H1 (cell line): Measurements from ENCODE around the gene CCPG1. TPM values are rescaled to one million over a fixed set of nuclear protein-coding genes. Genes with fewer than 3 reads are reported as not detected.

Experiments used
- CTCF ChIA-PET: fragments of 300-600 bp; sonication (Branson Sonifier 250); formaldehyde crosslinking; loops from one replicate; lab custom pipeline; 2021; ENCODE audit not compliant: partially characterized antibody; lab: Charles Lee
- POLR2A ChIA-PET: fragments of 300-600 bp; sonication (Branson Sonifier 250); formaldehyde crosslinking; loops from one replicate; lab custom pipeline; 2021; ENCODE audit warnings: inconsistent platforms; ENCODE audit not compliant: partially characterized antibody; lab: Charles Lee
- DNase-seq, 2 experiments: peaks; one replicate each; pipeline versions ENCODE4 v3.0.0 to v3.0.0-alpha.2; 2010 to 2022; ENCODE audit warnings: low spot score in 2 of 2, low read depth in 1 of 2, mixed read lengths in 1 of 2
- FAIRE-seq: peaks from 2 replicates; lab custom pipeline; 2011; peaks lifted over from hg19 to GRCh38; lab: Jason Lieb, UNC
- H2AFZ ChIP-seq: 2 replicates; pipeline ENCODE4 v1.8.1; 2012; ENCODE audit warnings: low read length, inconsistent platforms
- H2AK5ac ChIP-seq: 2 replicates; pipeline ENCODE4 v1.6.1; 2013; ENCODE audit warnings: low read depth, low read length
- H2BK120ac ChIP-seq: replicated peaks from 2 replicates; pipeline ENCODE3; 2013; ENCODE audit warnings: low read depth, low read length, inconsistent platforms
- H2BK12ac ChIP-seq: 2 replicates; pipeline ENCODE4 v1.6.1; 2013; ENCODE audit warnings: low read depth, low read length
- H2BK15ac ChIP-seq: 2 replicates; pipeline ENCODE4 v1.6.1; 2013; ENCODE audit warnings: low read length
- H2BK20ac ChIP-seq: 2 replicates; pipeline ENCODE4 v1.6.1; 2013; ENCODE audit warnings: low read length
- H2BK5ac ChIP-seq: 2 replicates; pipeline ENCODE4 v1.6.1; 2013; ENCODE audit warnings: low read depth, low read length
- H3K14ac ChIP-seq: 2 replicates; pipeline ENCODE4 v1.6.1; 2013; ENCODE audit warnings: inconsistent platforms; ENCODE audit not compliant: insufficient read length
- H3K18ac ChIP-seq: 2 replicates; pipeline ENCODE4 v1.6.1; 2013; ENCODE audit warnings: low read length; ENCODE audit errors: extremely low read depth
- H3K23ac ChIP-seq: 2 replicates; pipeline ENCODE4 v1.6.1; 2013; ENCODE audit warnings: inconsistent platforms; ENCODE audit not compliant: insufficient read length
- H3K23me2 ChIP-seq: 2 replicates; pipeline ENCODE4 v1.6.1; 2013; ENCODE audit warnings: low read depth, low read length
- H3K27ac ChIP-seq: 2 replicates; pipeline ENCODE4 v1.6.1; 2011; ENCODE audit warnings: low read depth, low read length, inconsistent platforms
- H3K27me3 ChIP-seq, 4 experiments: replicated peaks in 1 of 4; 1 replicate in 1 of 4; 2 replicates in 3 of 4; pipeline versions ENCODE4 v1.6.1 to v1.8.1; 2011 to 2013; ENCODE audit warnings: low read length in 3 of 4, mild to moderate bottlenecking in 3 of 4, inconsistent platforms in 2 of 4, mixed read lengths in 2 of 4, moderate library complexity in 1 of 4; ENCODE audit not compliant: control insufficient read depth in 3 of 4, insufficient read depth in 3 of 4; ENCODE audit errors: extremely low read depth in 1 of 4
- H3K36me3 ChIP-seq, 4 experiments: 2 replicates each; pipeline versions ENCODE4 v1.6.1 to v1.8.1; 2011 to 2013; ENCODE audit warnings: mild to moderate bottlenecking in 4 of 4, low read length in 3 of 4, moderate library complexity in 2 of 4, control low read depth in 1 of 4, inconsistent platforms in 1 of 4; ENCODE audit not compliant: insufficient read depth in 4 of 4, control insufficient read depth in 2 of 4
- H3K4ac ChIP-seq: replicated peaks from 2 replicates; pipeline ENCODE3; 2013; ENCODE audit warnings: low read length, low read depth, mixed read lengths, inconsistent platforms; ENCODE audit not compliant: insufficient read length
- H3K4me1 ChIP-seq, 4 experiments: replicated peaks in 1 of 4; 1 replicate in 1 of 4; 2 replicates in 3 of 4; pipeline versions ENCODE4 v1.6.1 to v1.8.1; 2011 to 2013; ENCODE audit warnings: low read length in 3 of 4, inconsistent platforms in 2 of 4, mixed read lengths in 1 of 4; ENCODE audit not compliant: insufficient read depth in 4 of 4, control insufficient read depth in 3 of 4
- H3K4me2 ChIP-seq, 2 experiments: 2 replicates each; pipeline versions ENCODE4 v1.6.1 to v1.8.1; 2011 to 2013; ENCODE audit warnings: low read depth in 2 of 2, low read length in 2 of 2, control low read depth in 1 of 2, inconsistent platforms in 1 of 2, mild to moderate bottlenecking in 1 of 2; ENCODE audit not compliant: insufficient read depth in 1 of 2
- H3K4me3 ChIP-seq, 4 experiments: fragments of 200-600, 300-600 bp in 1 of 4; sonication (generic), shearing (Covaris generic), sonication (Bioruptor Twin) in 1 of 4; 2 replicates each; pipeline versions ENCODE4 v1.5.1 to v1.8.1; 2011 to 2016; ENCODE audit warnings: low read length in 4 of 4, low read depth in 3 of 4, control low read depth in 2 of 4, inconsistent platforms in 2 of 4, mild to moderate bottlenecking in 2 of 4, mixed read lengths in 1 of 4, moderate library complexity in 1 of 4; ENCODE audit not compliant: insufficient read depth in 2 of 4; ENCODE audit errors: extremely low read depth in 1 of 4
- H3K56ac ChIP-seq: replicated peaks from 2 replicates; pipeline ENCODE3; 2013; ENCODE audit warnings: low read depth, mild to moderate bottlenecking, mixed read lengths, low read length, inconsistent platforms; ENCODE audit not compliant: insufficient read length
- H3K79me1 ChIP-seq: 2 replicates; pipeline ENCODE4 v1.6.1; 2013; ENCODE audit warnings: low read depth, low read length, control low read depth
- H3K79me2 ChIP-seq, 2 experiments: 2 replicates each; pipeline versions ENCODE4 v1.6.1 to v1.8.1; 2012 to 2013; ENCODE audit warnings: low read length in 2 of 2, mild to moderate bottlenecking in 2 of 2, inconsistent platforms in 1 of 2; ENCODE audit not compliant: insufficient read depth in 2 of 2, control insufficient read depth in 1 of 2
- H3K9ac ChIP-seq, 4 experiments: replicated peaks in 1 of 4; 1 replicate in 1 of 4; 2 replicates in 3 of 4; pipeline versions ENCODE4 v1.6.1 to v1.8.1; 2011 to 2013; ENCODE audit warnings: low read depth in 3 of 4, low read length in 3 of 4, control low read depth in 2 of 4, mild to moderate bottlenecking in 2 of 4, moderate library complexity in 2 of 4, inconsistent platforms in 1 of 4; ENCODE audit errors: extremely low read depth in 1 of 4
- H3K9me3 ChIP-seq, 2 experiments: 2 replicates each; pipeline versions ENCODE4 v1.6.1 to v1.8.1; 2012 to 2013; ENCODE audit warnings: mild to moderate bottlenecking in 2 of 2, moderate library complexity in 2 of 2, control low read depth in 1 of 2, inconsistent platforms in 1 of 2, low read depth in 1 of 2, low read length in 1 of 2, mixed read lengths in 1 of 2; ENCODE audit not compliant: insufficient read depth in 2 of 2
- H4K20me1 ChIP-seq, 2 experiments: replicated peaks in 1 of 2; 2 replicates each; pipeline versions ENCODE3 to v1.8.1; 2011 to 2013; ENCODE audit warnings: inconsistent platforms in 2 of 2, low read length in 2 of 2, mild to moderate bottlenecking in 1 of 2; ENCODE audit not compliant: insufficient read depth in 2 of 2, control insufficient read depth in 1 of 2
- H4K5ac ChIP-seq: 2 replicates; pipeline ENCODE4 v1.6.1; 2013; ENCODE audit warnings: low read length, low read depth, mixed read lengths, inconsistent platforms; ENCODE audit not compliant: insufficient read length
- H4K8ac ChIP-seq: 2 replicates; pipeline ENCODE4 v1.8.0; 2013; ENCODE audit warnings: mild to moderate bottlenecking, moderate library complexity, low read length, inconsistent platforms; ENCODE audit not compliant: insufficient read depth; ENCODE audit errors: extremely low read depth
- H4K91ac ChIP-seq: replicated peaks from 2 replicates; pipeline ENCODE3; 2013; ENCODE audit warnings: low read length, mixed read lengths, inconsistent platforms; ENCODE audit not compliant: insufficient read length
- SIRT6 ChIP-seq: IDR thresholded peaks from one replicate; pipeline ENCODE4 v1.7.1; 2012; ENCODE audit warnings: low read length, inconsistent platforms
- SRF ChIP-seq: IDR thresholded peaks from 2 replicates; pipeline ENCODE4 v1.6.1; 2011; ENCODE audit warnings: mild to moderate bottlenecking, low read depth, low read length, moderate library complexity
- TCF12 ChIP-seq: IDR thresholded peaks from 2 replicates; pipeline ENCODE4 v1.6.1; 2011; ENCODE audit warnings: low read depth, mild to moderate bottlenecking, low read length
- WGBS, 2 experiments: shearing (Covaris generic) in 1 of 2; methylation state at CpG; one replicate each; pipeline versions ENCODE4 v1.1.6 to v1.1.7; 2013 to 2015; ENCODE audit warnings: low lambda C conversion rate in 2 of 2, mixed read lengths in 2 of 2, inconsistent platforms in 1 of 2, low coverage in 1 of 2, missing lambda C conversion rate in 1 of 2; ENCODE audit not compliant: insufficient replicate concordance in 2 of 2, insufficient coverage in 1 of 2, insufficient read length in 1 of 2; ENCODE audit errors: extremely low coverage in 1 of 2, missing lambda C conversion rate in 1 of 2; 5-methylcytosine and 5-hydroxymethylcytosine counted together
- polyA plus RNA-seq, 7 experiments: library from polyadenylated mRNA; depleted of rRNA in 3 of 7; stranded (reverse) in 5 of 7; unstranded in 2 of 7; fragments of >200 nt in 5 of 7; fragments of 200-250 nt in 2 of 7; gene quantifications; 1 replicate in 5 of 7; 2 replicates in 1 of 7; 4 replicates in 1 of 7; pipeline versions ENCODE4 v1.2.1 to v1.2.3, GENCODE V29; 2011 to 2013; ENCODE audit warnings: missing spikeins in 2 of 7, mixed read lengths in 2 of 7
- total RNA-seq: library from RNA; stranded (reverse); fragmentation: NEBNext Ultra II Directional; extraction: Animal tissue kit (Norgen Biotek cat#: 25700); gene quantifications from 2 replicates; pipeline ENCODE4 v1.2.1, GENCODE V29; 2021

CCPG1 gene
- total and polyA plus RNA-seq, 2 of the 8 experiments (the other 6 are each of a cell fraction or from before 2014, with no cell fraction given) = 2.3 to 13.2 TPM

- no peak overlapping the region for H3K23ac ChIP-seq
- no peak overlapping the region for H2BK5ac ChIP-seq
- H2BK15ac ChIP-seq = no peak overlapping the region
- H3K4me2 ChIP-seq = peak overlapping the region in 1 of 2 experiments; percentile 40; a peak in 2 of 4 replicates
- H3K56ac ChIP-seq = no peak overlapping the region
- no peak overlapping the region for H3K18ac ChIP-seq
- no peak overlapping the region for H2AFZ ChIP-seq
- 27% methylated on average over 2 of the region's 2 CpGs; no CpG with 5 or more reads in 1 of the 2 experiments for WGBS, 2 experiments
- no peaks in the 10 kb centered on the region for H3K9me3 ChIP-seq
- H4K91ac ChIP-seq = no peak overlapping the region
- POLR2A ChIA-PET = interaction anchor here (1.4 kb wide), 1 partner anchor 34 kb away, joined by 3 read pairs; the partner anchor contains the start of genes PIGB and PIGBOS1
- no peak for FAIRE-seq
- no peaks in the 10 kb centered on the region for H3K36me3 ChIP-seq
- no peak overlapping the region for H2BK20ac ChIP-seq
- H2BK120ac ChIP-seq = no peak overlapping the region
- peaks cover 2 to 12% (median 5%) of the 10 kb centered on the region in 4 experiments; a peak in 6 of 7 replicates for H3K4me1 ChIP-seq
- no peak overlapping the region for H2AK5ac ChIP-seq
- no peaks in the 10 kb centered on the region for H3K79me2 ChIP-seq
- H3K4ac ChIP-seq = no peak overlapping the region
- H3K79me1 ChIP-seq = no peaks in the 10 kb centered on the region
- peak overlapping the region in 1 of 4 experiments; percentile 30; a peak in 1 of 8 replicates for H3K4me3 ChIP-seq
- no peak overlapping the region for H3K27ac ChIP-seq
- H4K20me1 ChIP-seq = no peaks in the 10 kb centered on the region
- no peak overlapping the region for H4K5ac ChIP-seq
- H3K27me3 ChIP-seq = no peaks in the 10 kb centered on the region
- no peak overlapping the region for H2BK12ac ChIP-seq
- H4K8ac ChIP-seq = no peak overlapping the region
- no peak for DNase-seq
- no peak overlapping the region for H3K9ac ChIP-seq
- CTCF ChIA-PET = no interaction called here
- TF ChIP-seq SRF (no peak), SIRT6 (no peak), TCF12 (0 out of 2 replicates have a peak, but pooled peaks have one; percentile 25)
- no peaks in the 10 kb centered on the region for H3K23me2 ChIP-seq
- H3K14ac ChIP-seq = no peak overlapping the region
These were observed 55.1 kb downstream of the CCPG1 start for GRCh38 chr15:55353025-55353424.
